Progenitor cell of endocrine pancreas (in vitro differentiated cells): ENCODE results near the gene ANAPC5. TPM values are rescaled to one million over a fixed set of nuclear protein-coding genes. Genes with fewer than 3 reads are reported as not detected.
A peak's percentile ranks its signal among the peaks of the same experiment; 100 is the strongest.

Experiments used
- DNase-seq: peaks from one replicate; pipeline ENCODE4 v3.0.0; 2021; ENCODE audit warnings: low spot score; ENCODE audit not compliant: unreplicated experiment
- H3K27ac Mint-ChIP-seq: 2 replicates; pipeline ENCODE4 v1.8.0; 2021; ENCODE audit warnings: mild to moderate bottlenecking, moderate library complexity, mixed read lengths
- H3K27me3 Mint-ChIP-seq: 2 replicates; pipeline ENCODE4 v1.8.0; 2021; ENCODE audit warnings: mixed read lengths
- H3K36me3 Mint-ChIP-seq: 2 replicates; pipeline ENCODE4 v1.8.0; 2022; ENCODE audit warnings: mixed read lengths; ENCODE audit not compliant: insufficient read depth
- H3K4me1 Mint-ChIP-seq: 2 replicates; pipeline ENCODE4 v1.8.0; 2021; ENCODE audit warnings: low read depth, mixed read lengths
- H3K4me3 Mint-ChIP-seq: 2 replicates; pipeline ENCODE4 v1.8.0; 2021; ENCODE audit warnings: low read depth, mild to moderate bottlenecking, moderate library complexity, mixed read lengths
- H3K9me3 Mint-ChIP-seq: 2 replicates; pipeline ENCODE4 v1.8.0; 2021; ENCODE audit warnings: low read depth, mixed read lengths
- total RNA-seq: library from RNA; stranded (reverse); gene quantifications from 2 replicates; pipeline ENCODE4 v1.2.1, GENCODE V29; 2021
- TF ChIP-seq, protein P1 (sequence below): fragments of 200-600 bp; sonication (generic); IDR thresholded peaks from one replicate; pipeline ENCODE4 v1.5.0; 2021; ENCODE audit warnings: antibody characterized with exemption, mild to moderate bottlenecking; ENCODE audit not compliant: unreplicated experiment

ANAPC5 gene
- total RNA-seq, 1 donor from 2014 or later, result 94.3 TPM

DNA sequence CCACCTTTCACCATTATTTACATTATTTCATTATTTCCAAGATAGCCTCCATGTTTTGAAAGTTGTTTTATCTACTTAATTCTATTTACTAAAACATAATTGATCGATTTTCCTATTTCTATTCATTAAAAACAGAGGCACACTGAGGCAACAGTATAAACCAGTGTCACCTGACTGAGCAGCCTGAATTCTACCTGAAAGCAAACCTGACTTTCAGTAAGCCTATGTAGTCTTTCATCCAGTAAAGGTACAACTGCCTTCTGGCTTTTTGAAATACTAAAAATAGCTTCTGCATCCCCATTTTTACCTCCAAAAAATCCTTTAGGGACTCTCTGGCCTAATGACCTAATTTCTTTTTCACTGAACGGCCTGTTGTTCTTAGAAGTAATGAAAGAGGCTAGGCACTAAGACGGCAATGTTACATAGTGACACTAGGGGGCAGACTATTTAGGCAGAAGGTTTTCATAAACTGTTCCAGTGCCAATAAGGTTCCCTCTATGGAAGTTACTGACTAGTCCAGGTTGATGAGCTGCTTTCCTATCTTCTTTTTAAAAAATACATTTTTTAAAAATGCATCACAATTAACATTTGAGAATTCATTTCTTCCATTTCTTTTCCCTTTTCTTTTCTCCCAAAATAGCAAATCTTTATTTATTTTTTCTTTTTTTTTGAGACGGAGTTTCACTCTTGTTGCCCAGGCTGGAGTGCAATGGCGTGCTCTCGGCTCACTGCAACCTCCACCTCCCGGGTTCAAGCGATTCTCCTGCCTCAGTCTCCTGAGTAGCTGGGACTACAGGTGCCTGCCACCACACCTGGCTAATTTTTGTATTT is 17.5 kb downstream of the ANAPC5 start:
- no peak overlapping the region for H3K27ac Mint-ChIP-seq
- peaks cover 15% of the 10 kb centered on the region for H3K36me3 Mint-ChIP-seq
- no peak for DNase-seq
- no peaks in the 10 kb centered on the region for H3K27me3 Mint-ChIP-seq
- no peaks in the 10 kb centered on the region for H3K9me3 Mint-ChIP-seq
- no peak overlapping the region for H3K4me3 Mint-ChIP-seq
- TF ChIP-seq, protein P1, sequence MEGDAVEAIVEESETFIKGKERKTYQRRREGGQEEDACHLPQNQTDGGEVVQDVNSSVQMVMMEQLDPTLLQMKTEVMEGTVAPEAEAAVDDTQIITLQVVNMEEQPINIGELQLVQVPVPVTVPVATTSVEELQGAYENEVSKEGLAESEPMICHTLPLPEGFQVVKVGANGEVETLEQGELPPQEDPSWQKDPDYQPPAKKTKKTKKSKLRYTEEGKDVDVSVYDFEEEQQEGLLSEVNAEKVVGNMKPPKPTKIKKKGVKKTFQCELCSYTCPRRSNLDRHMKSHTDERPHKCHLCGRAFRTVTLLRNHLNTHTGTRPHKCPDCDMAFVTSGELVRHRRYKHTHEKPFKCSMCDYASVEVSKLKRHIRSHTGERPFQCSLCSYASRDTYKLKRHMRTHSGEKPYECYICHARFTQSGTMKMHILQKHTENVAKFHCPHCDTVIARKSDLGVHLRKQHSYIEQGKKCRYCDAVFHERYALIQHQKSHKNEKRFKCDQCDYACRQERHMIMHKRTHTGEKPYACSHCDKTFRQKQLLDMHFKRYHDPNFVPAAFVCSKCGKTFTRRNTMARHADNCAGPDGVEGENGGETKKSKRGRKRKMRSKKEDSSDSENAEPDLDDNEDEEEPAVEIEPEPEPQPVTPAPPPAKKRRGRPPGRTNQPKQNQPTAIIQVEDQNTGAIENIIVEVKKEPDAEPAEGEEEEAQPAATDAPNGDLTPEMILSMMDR, result peak; percentile 90
- H3K4me1 Mint-ChIP-seq, result peaks cover 4% of the 10 kb centered on the region

DNA sequence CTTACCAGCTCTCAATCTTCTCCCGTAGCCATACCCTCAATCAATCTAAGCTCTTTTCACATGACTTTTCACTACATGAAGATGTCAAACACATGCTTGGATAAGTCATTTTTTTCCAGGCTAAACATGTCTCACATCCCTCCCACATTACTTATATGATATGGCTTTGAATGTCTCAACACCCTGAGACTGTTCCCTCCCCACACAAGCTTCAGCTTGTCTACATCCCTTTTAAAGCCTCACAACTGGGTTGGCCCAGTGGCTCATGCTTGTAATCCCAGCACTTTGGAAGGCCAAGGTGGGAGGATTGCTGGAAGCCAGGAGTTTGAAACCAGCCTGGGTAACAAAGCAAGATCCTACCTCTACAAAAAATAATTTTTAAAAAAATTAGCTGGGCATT is 18.5 kb downstream of the ANAPC5 start:
- Mint-ChIP-seq H3K4me1 (peaks cover 4% of the 10 kb centered on the region), H3K9me3 (no peaks in the 10 kb centered on the region), H3K4me3 (no peak overlapping the region), H3K36me3 (peaks cover 20% of the 10 kb centered on the region), H3K27me3 (no peaks in the 10 kb centered on the region), H3K27ac (no peak overlapping the region)
- DNase-seq, result no peak
- TF ChIP-seq, protein P1, result no peak

DNA sequence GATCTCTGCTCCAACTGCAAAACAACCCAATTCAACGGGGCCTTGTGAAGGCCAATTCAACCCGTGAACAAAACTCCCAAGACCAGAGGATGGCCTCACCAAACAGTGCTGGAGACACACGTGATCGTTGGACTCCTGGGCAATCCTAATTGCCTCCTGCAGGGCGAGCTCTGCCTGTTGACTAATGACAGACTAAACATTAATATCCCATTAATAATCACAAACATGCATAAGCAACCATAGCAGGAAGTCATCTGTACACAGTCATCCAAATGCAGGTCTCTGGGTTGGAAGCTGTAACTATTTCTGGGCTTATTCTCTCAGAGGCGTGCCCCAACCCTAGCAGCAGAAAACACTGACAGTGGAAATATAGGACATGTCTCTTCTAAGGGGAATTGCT is 21.0 kb downstream of the ANAPC5 start:
- no peak overlapping the region for H3K4me3 Mint-ChIP-seq
- TF ChIP-seq, protein P1, result no peak
- peaks cover 4% of the 10 kb centered on the region for H3K4me1 Mint-ChIP-seq
- no peaks in the 10 kb centered on the region for H3K27me3 Mint-ChIP-seq
- DNase-seq, result no peak
- peaks cover 36% of the 10 kb centered on the region for H3K36me3 Mint-ChIP-seq
- H3K27ac Mint-ChIP-seq, result no peak overlapping the region
- no peaks in the 10 kb centered on the region for H3K9me3 Mint-ChIP-seq

DNA sequence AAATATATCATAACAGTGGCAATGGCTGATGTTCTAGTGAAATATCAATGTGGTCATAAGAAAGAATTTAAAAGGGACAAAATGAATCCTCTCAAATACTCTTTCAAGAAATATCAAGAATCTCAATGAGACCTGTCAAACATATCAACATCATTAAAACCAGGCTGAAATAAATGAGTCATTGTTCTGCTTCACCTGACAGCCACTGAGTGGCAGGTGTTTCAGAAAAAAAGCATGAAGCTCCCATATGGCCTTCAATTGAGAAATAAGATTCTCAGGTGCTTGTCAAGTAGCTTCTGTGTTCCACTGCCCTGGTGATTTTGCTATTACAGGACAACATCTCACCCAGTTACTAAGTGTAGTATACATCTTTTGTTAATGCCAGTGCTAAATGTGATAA is 21.5 kb downstream of the ANAPC5 start:
- H3K27ac Mint-ChIP-seq, result no peak overlapping the region
- H3K4me3 Mint-ChIP-seq, result no peak overlapping the region
- H3K27me3 Mint-ChIP-seq, result no peaks in the 10 kb centered on the region
- TF ChIP-seq, protein P1, result no peak
- no peak for DNase-seq
- H3K4me1 Mint-ChIP-seq, result peaks cover 4% of the 10 kb centered on the region
- no peaks in the 10 kb centered on the region for H3K9me3 Mint-ChIP-seq
- H3K36me3 Mint-ChIP-seq, result peaks cover 37% of the 10 kb centered on the region

DNA sequence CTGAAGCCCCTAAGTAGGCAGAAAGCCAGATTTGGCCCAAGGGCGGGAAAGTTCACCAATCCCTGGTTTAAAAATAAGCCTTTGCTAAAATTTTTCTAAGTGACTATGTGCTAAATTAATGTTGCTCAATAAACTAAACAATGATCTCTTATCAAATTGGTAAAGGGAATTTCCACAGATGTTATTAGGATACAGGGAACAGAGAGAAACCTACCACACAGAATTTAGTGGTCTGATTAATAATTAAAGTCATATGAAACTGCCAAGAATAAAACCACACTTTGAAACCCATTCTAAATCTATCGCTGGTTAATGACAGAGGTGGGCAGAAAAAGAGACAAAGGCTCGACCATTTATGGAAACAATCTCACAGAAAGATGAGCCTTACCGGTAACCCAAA is 22.0 kb downstream of the ANAPC5 start:
- H3K36me3 Mint-ChIP-seq, result peaks cover 36% of the 10 kb centered on the region
- no peak overlapping the region for H3K27ac Mint-ChIP-seq
- no peak for DNase-seq

More for the DNA sequence above, 22.0 kb downstream of the ANAPC5 start:
- Mint-ChIP-seq H3K9me3 (no peaks in the 10 kb centered on the region), H3K4me1 (peaks cover 4% of the 10 kb centered on the region), H3K4me3 (no peak overlapping the region), H3K27me3 (no peaks in the 10 kb centered on the region)
- TF ChIP-seq, protein P1, result no peak
